Stimulated activated memory B cell treated with anti-CD40 and anti-IgM and Interleukin-4, amounts not matched to agents 10 μg/mL and 1 μg/mL and 100 μg/mL, for 72 hours (primary cell): ENCODE results near the gene RBM8A.

Experiments
- ATAC-seq: fragments of 150-1000 bp; cut with Tn5 transposase; 2 replicates; pipeline ENCODE4 v1.10.0; 2021
- H3K27ac Mint-ChIP-seq: one replicate; pipeline ENCODE4 v1.8.0; 2022; ENCODE audit warnings: mild to moderate bottlenecking, mixed read lengths
- H3K27me3 Mint-ChIP-seq: one replicate; pipeline ENCODE4 v1.8.0; 2022; ENCODE audit warnings: mixed read lengths
- H3K36me3 Mint-ChIP-seq: one replicate; pipeline ENCODE4 v1.8.0; 2022; ENCODE audit warnings: mixed read lengths
- H3K4me1 Mint-ChIP-seq: one replicate; pipeline ENCODE4 v1.8.0; 2022; ENCODE audit warnings: mixed read lengths
- H3K4me3 Mint-ChIP-seq: one replicate; pipeline ENCODE4 v1.8.0; 2022; ENCODE audit warnings: mild to moderate bottlenecking, moderate library complexity, mixed read lengths
- H3K9me3 Mint-ChIP-seq: one replicate; pipeline ENCODE4 v1.8.0; 2022; ENCODE audit warnings: mixed read lengths

The RBM8A gene

DNA sequence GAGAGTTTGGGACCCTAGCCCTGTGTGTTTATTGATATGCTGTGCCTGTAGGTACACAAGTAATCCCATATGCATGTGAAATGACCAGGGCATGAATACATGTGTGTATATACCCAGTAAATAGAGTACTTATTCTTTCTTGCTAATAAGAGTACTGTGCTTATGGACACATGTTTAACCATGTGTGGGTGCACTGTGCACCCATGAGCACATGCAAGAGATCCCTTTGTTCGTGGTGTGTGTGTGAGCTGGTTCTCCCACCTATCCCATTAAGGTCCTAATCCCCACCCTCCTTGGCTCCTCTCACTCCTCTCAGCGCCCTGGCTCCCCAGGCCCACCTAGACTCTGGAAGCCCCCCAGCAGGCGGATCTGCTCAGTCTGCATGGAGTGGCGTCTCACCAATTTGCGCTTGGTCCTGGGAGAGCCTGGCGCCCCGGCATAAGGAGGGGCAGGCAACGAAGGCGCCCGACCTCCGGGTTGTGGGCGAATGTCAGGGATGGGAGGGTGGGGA is 32.7 kb upstream of the RBM8A start:
- H3K27me3 Mint-ChIP-seq, result no peaks in the 10 kb centered on the region
- peak overlapping the region; percentile 86 for H3K27ac Mint-ChIP-seq
- ATAC-seq, result no peak

DNA sequence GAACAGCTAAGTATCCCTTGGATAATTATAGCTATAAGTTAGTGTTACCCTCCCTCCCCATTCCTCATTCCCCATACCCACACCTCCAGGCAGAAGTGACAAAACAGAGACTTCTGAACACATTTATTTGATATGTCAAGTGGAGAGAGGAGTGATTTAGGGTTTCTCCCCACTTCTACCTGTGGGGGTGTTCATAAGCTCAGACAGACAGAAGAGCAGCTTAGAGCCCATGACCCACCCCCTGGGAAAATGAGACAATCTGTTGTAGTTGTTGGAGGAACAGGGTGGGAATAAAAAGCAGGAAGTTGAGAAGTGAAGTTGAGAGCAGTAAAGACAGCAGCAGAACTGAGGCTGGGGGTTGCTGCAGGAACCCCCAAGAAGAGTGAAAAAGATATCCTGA is 32.0 kb upstream of the RBM8A start:
- H3K4me3 Mint-ChIP-seq, result no peak overlapping the region
- H3K27ac Mint-ChIP-seq, result peak overlapping the region; percentile 3
- no peaks in the 10 kb centered on the region for H3K27me3 Mint-ChIP-seq
- no peaks in the 10 kb centered on the region for H3K9me3 Mint-ChIP-seq
- no peak for ATAC-seq
- no peaks in the 10 kb centered on the region for H3K36me3 Mint-ChIP-seq
- H3K4me1 Mint-ChIP-seq, result peaks cover 83% of the 10 kb centered on the region

More for the DNA sequence above, 32.7 kb upstream of the RBM8A start:
- peak overlapping the region; percentile 85 for H3K4me3 Mint-ChIP-seq
- peaks cover 82% of the 10 kb centered on the region for H3K4me1 Mint-ChIP-seq
- no peaks in the 10 kb centered on the region for H3K36me3 Mint-ChIP-seq
- no peaks in the 10 kb centered on the region for H3K9me3 Mint-ChIP-seq

DNA sequence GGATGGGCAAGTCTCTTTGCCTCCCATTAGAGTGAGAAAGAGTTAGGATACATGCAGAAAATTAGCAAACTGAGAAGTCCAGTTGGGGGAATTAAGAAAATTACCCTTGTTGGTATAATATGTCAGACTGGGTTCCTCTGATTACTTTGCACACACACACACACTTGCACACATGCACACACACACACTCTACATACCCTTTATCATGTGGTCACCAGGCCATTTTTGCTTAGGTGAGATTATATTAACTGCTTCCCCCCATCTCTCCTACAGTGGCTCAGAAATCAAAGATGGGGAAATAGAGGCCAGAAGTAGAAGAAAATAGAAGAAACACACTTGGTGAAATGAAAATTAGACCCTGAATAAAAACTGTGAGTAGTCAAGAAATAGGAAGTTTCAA is 31.4 kb upstream of the RBM8A start:
- Mint-ChIP-seq H3K36me3 (no peaks in the 10 kb centered on the region), H3K27ac (peak overlapping the region; percentile 81), H3K4me3 (no peak overlapping the region), H3K9me3 (no peaks in the 10 kb centered on the region), H3K27me3 (no peaks in the 10 kb centered on the region), H3K4me1 (peaks cover 83% of the 10 kb centered on the region)
- no peak for ATAC-seq

- H3K36me3 Mint-ChIP-seq, result no peaks in the 10 kb centered on the region
- ATAC-seq, result peak; percentile 96
Observed at GRCh38 chr1:145957443-145958319, 30.4 kb upstream of the RBM8A start, which contains the start of gene LIX1L. Gene LIX1L (minus strand): TSS chr1:145958017. CDS start chr1:145957927, 90 bp downstream.

GRCh38 chr1:145956781-145957442 is 29.6 kb upstream of the RBM8A start:
- ATAC-seq, result no peak
- Mint-ChIP-seq H3K27ac (peak overlapping the region; percentile 81), H3K4me1 (peaks cover 72% of the 10 kb centered on the region), H3K4me3 (peak overlapping the region; percentile 97), H3K27me3 (no peaks in the 10 kb centered on the region), H3K36me3 (no peaks in the 10 kb centered on the region), H3K9me3 (no peaks in the 10 kb centered on the region)

More at GRCh38 chr1:145957443-145958319, 30.4 kb upstream of the RBM8A start, which contains the start of gene LIX1L:
- no peaks in the 10 kb centered on the region for H3K9me3 Mint-ChIP-seq
- peaks cover 77% of the 10 kb centered on the region for H3K4me1 Mint-ChIP-seq
- no peaks in the 10 kb centered on the region for H3K27me3 Mint-ChIP-seq
- H3K27ac Mint-ChIP-seq, result peak within 1 kb of the TSS; percentile 81
- peak within 1 kb of the TSS; percentile 97 for H3K4me3 Mint-ChIP-seq

GRCh38 chr1:145956361-145956760 is 29.1 kb upstream of the RBM8A start:
- H3K4me3 Mint-ChIP-seq, result peak overlapping the region; percentile 97
- H3K36me3 Mint-ChIP-seq, result no peaks in the 10 kb centered on the region
- H3K27me3 Mint-ChIP-seq, result no peaks in the 10 kb centered on the region
- H3K27ac Mint-ChIP-seq, result peak overlapping the region; percentile 81
- no peaks in the 10 kb centered on the region for H3K9me3 Mint-ChIP-seq
- no peak for ATAC-seq
- H3K4me1 Mint-ChIP-seq, result peaks cover 72% of the 10 kb centered on the region

DNA sequence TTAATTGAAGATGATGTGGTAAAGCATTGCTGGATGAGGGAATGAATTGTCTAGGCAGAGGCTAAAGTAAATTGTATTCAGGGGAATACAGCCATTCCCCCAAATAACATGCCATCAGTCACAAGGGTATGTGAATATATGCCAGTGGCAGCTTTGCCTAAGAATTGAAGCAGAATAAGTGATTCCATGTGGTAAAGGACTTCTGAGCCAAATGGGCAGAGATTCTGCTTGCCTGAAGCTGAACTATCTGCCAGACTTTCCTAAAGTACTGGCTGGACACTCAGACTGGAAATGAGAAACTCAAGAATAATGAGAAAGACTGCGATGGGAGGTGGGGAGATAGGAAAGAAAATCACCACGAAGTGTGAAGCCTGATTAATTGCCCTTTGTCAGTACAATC is 28.2 kb upstream of the RBM8A start:
- ATAC-seq, result no peak
- Mint-ChIP-seq H3K27me3 (no peaks in the 10 kb centered on the region), H3K4me1 (peaks cover 63% of the 10 kb centered on the region), H3K4me3 (no peak overlapping the region), H3K36me3 (no peaks in the 10 kb centered on the region), H3K9me3 (no peaks in the 10 kb centered on the region), H3K27ac (no peak overlapping the region)

GRCh38 chr1:145953861-145954260 is 26.6 kb upstream of the RBM8A start:
- no peaks in the 10 kb centered on the region for H3K9me3 Mint-ChIP-seq
- H3K4me3 Mint-ChIP-seq, result no peak overlapping the region
- peaks cover 5% of the 10 kb centered on the region for H3K36me3 Mint-ChIP-seq
- no peak for ATAC-seq
- H3K4me1 Mint-ChIP-seq, result peaks cover 53% of the 10 kb centered on the region
- H3K27ac Mint-ChIP-seq, result no peak overlapping the region
- H3K27me3 Mint-ChIP-seq, result no peaks in the 10 kb centered on the region

- no peak for ATAC-seq
- Mint-ChIP-seq H3K27me3 (no peaks in the 10 kb centered on the region), H3K4me3 (no peak overlapping the region), H3K27ac (no peak overlapping the region), H3K36me3 (peaks cover 5% of the 10 kb centered on the region), H3K4me1 (peaks cover 44% of the 10 kb centered on the region), H3K9me3 (no peaks in the 10 kb centered on the region)
Observed at GRCh38 chr1:145952903-145953302, 25.6 kb upstream of the RBM8A start.

- no peaks in the 10 kb centered on the region for H3K9me3 Mint-ChIP-seq
- peaks cover 33% of the 10 kb centered on the region for H3K4me1 Mint-ChIP-seq
- H3K27ac Mint-ChIP-seq, result no peak overlapping the region
- ATAC-seq, result no peak
- no peak overlapping the region for H3K4me3 Mint-ChIP-seq
- H3K36me3 Mint-ChIP-seq, result peaks cover 13% of the 10 kb centered on the region
- no peaks in the 10 kb centered on the region for H3K27me3 Mint-ChIP-seq
Observed at GRCh38 chr1:145951526-145951925, 24.2 kb upstream of the RBM8A start.

- H3K4me3 Mint-ChIP-seq, result no peak overlapping the region
- no peak for ATAC-seq
- H3K27ac Mint-ChIP-seq, result peak overlapping the region; percentile 2
- no peaks in the 10 kb centered on the region for H3K27me3 Mint-ChIP-seq
- H3K9me3 Mint-ChIP-seq, result no peaks in the 10 kb centered on the region
- peaks cover 17% of the 10 kb centered on the region for H3K4me1 Mint-ChIP-seq
- peaks cover 22% of the 10 kb centered on the region for H3K36me3 Mint-ChIP-seq
Observed at GRCh38 chr1:145949219-145949618, 21.9 kb upstream of the RBM8A start.

DNA sequence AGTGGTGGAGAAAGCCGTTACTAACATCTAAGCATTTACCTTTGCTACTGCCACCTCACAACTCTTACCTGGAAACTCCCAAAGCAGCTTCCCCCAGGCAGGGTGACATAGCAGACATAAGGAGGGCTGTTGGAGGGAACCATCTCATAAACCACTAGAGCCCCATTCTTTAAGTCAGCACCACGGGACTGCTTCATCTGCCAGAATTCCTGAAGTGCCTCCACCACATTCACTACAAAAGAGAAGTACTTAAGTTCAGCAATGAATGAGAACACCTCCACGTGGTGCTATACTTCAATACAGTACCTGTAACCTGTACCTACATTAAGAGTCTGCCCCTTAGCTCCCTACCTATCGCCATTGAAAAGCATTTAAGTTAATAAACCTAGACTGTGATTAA is 20.3 kb upstream of the RBM8A start:
- Mint-ChIP-seq H3K9me3 (no peaks in the 10 kb centered on the region), H3K27ac (no peak overlapping the region), H3K4me3 (no peak overlapping the region), H3K36me3 (peaks cover 30% of the 10 kb centered on the region), H3K27me3 (no peaks in the 10 kb centered on the region), H3K4me1 (peaks cover 7% of the 10 kb centered on the region)
- ATAC-seq, result no peak

- Mint-ChIP-seq H3K4me3 (no peak overlapping the region), H3K27ac (no peak overlapping the region), H3K27me3 (no peaks in the 10 kb centered on the region), H3K4me1 (peaks cover 1% of the 10 kb centered on the region), H3K36me3 (peaks cover 37% of the 10 kb centered on the region), H3K9me3 (no peaks in the 10 kb centered on the region)
- ATAC-seq, result no peak
Observed at GRCh38 chr1:145946477-145946986, 19.2 kb upstream of the RBM8A start.

- H3K9me3 Mint-ChIP-seq, result no peaks in the 10 kb centered on the region
- no peak for ATAC-seq
- H3K27me3 Mint-ChIP-seq, result no peaks in the 10 kb centered on the region
- H3K4me3 Mint-ChIP-seq, result no peak overlapping the region
- H3K27ac Mint-ChIP-seq, result no peak overlapping the region
- H3K36me3 Mint-ChIP-seq, result peaks cover 37% of the 10 kb centered on the region
- no peaks in the 10 kb centered on the region for H3K4me1 Mint-ChIP-seq
Observed at GRCh38 chr1:145944532-145944931, 17.2 kb upstream of the RBM8A start.

DNA sequence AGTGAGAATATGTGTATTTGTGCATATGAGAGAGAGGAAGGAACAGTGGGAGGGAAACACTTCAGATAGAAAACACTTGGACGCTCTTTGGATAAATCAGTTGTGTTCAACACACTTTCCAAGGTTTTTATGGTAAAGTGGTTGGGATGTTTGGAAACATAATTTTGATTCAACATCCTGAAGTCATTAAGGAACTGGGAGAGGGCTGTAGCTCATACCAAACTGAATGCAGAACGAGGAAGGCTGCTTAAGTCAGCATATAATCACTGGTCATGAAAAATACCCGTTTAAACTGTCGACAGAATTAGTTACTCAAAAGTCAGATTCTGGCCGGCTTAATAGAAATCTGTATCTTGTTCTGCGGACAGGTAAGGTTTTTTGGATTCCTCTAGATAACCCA is 15.6 kb upstream of the RBM8A start:
- H3K4me3 Mint-ChIP-seq, result no peak overlapping the region
- no peaks in the 10 kb centered on the region for H3K27me3 Mint-ChIP-seq

More for the DNA sequence above, 15.6 kb upstream of the RBM8A start:
- Mint-ChIP-seq H3K27ac (no peak overlapping the region), H3K9me3 (no peaks in the 10 kb centered on the region), H3K4me1 (no peaks in the 10 kb centered on the region), H3K36me3 (peaks cover 32% of the 10 kb centered on the region)
- no peak for ATAC-seq
